Epithelial cell of esophagus (primary cell): Measurements from ENCODE around the gene TRIO.

Experiments used
- DNase-seq: peaks from one replicate; pipeline ENCODE4 v3.0.0; 2010; ENCODE audit warnings: low read depth
- H3K4me3 ChIP-seq: 2 replicates; pipeline ENCODE4 v1.5.1; 2011; ENCODE audit warnings: mild to moderate bottlenecking, low read length, control low read depth
- CTCF ChIP-seq: IDR thresholded peaks from 2 replicates; pipeline ENCODE4 v1.5.1; 2011; ENCODE audit warnings: low read depth, mild to moderate bottlenecking, low read length, control low read depth, inconsistent platforms; ENCODE audit not compliant: insufficient read depth; ENCODE audit errors: missing control alignments

The TRIO gene

DNA sequence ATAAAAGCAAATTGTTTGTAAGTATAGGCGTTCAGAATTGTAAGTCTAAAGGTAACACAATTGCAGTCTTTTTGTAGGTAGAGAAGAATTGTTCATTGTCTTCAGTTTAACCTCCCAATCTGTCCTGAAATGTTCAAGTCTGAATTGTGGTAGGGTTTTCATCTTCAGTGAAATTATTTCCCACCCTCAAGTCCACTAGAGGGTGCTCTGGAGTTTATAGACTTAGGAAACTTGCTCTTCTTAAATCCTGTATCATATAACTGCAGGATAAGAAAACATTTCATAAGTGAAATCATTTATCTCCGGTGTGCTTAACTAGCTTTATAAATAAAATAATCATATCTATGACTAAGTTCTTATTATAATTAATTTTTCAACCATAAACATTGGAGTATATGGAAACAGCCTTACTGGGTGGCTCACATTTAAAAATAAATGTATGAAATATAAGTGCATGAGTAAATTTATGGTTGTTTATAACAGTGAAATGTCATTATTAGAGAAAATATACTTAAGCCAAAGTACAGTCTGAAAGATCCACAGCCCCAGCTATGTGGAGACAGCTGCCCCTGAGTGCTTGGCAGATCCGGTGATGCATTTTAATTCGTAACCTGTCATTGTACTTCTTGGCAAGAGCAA, 256.0 kb downstream of the TRIO start:
- H3K4me3 ChIP-seq: no peak overlapping the region
- TF ChIP-seq CTCF: peak; percentile 70
- DNase-seq: peak; percentile 58

DNA sequence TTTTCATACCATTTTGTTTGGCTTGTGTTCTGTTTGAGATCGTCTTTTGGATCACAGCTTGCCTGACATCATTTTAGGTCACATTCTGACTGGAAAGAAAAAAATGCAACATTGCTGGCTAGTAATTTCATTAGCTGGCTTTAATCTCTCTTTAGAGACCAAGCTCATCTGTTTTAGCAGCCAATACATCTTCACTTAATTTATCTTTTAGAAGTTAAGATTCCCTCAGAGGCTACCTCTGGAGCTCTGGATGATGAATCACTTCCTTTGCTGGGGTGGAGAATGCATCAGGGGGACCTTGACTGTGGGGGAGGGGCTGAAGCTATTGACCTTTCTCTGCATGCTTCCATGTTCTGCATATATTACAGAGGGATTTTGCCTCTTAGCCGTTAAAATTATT, 256.9 kb downstream of the TRIO start:
- no peak overlapping the region for H3K4me3 ChIP-seq
- peak; percentile 26 for DNase-seq
- no peak for TF ChIP-seq CTCF

GRCh38 chr5:14400611-14401010, 257.5 kb downstream of the TRIO start:
- no peak overlapping the region for H3K4me3 ChIP-seq
- DNase-seq: no peak
- no peak for TF ChIP-seq CTCF

DNA sequence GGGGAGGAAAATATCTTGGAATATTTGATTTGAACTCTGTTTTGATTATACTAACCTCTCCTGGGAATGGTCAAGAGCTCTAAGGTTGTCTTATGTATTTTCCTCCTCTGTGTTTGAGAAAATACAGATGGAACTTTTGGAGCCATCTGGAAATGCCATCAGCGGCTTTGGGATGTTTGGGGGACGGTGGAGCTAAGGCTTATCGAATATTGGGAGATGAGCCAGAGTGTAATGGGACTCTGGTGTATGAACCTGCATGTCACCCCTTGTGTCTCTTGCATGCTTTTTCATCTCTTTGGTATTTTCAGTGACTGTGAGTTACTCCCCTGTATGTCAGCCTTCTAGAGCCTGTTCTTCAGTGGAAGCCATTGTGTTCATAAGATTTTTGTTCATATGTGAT, 258.5 kb downstream of the TRIO start:
- no peak for DNase-seq
- TF ChIP-seq CTCF: no peak
- no peak overlapping the region for H3K4me3 ChIP-seq

DNA sequence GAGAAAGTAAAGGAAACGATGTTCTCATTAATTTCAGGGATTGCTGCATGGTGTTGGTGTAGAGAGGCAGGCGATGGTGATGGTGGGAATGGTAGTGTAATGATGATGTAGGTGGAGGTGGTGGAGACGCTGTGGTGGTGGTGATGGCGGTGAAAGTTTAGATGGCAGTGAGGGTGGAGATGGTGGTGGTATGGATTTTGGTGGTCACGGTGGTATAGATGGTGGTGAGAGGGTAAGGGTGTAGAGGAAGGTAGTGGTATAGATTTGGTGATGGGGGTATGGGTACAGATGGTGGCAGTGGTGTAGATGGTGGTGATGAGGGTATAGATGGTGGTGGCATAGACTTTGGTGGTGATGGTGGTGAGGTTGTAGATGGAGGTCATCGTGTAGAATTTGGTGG, 259.3 kb downstream of the TRIO start:
- no peak for DNase-seq
- no peak for TF ChIP-seq CTCF

GRCh38 chr5:14404780-14405179, 261.6 kb downstream of the TRIO start:
- TF ChIP-seq CTCF: no peak
- no peak overlapping the region for H3K4me3 ChIP-seq
- DNase-seq: no peak

More for the DNA sequence above, 259.3 kb downstream of the TRIO start:
- no peak overlapping the region for H3K4me3 ChIP-seq

GRCh38 chr5:14405267-14405666, 262.1 kb downstream of the TRIO start:
- peak; percentile 33 for TF ChIP-seq CTCF
- peak; percentile 25 for DNase-seq
- no peak overlapping the region for H3K4me3 ChIP-seq
